HG03378 (cell line): ENCODE results near the gene ACOD1.
"Not testable (repeated sequence)": the region's sequence is repeated elsewhere in the genome, so short reads cannot be mapped to it uniquely, and the experiment has no call there.

Source experiments
- ATAC-seq: cut with Tn5 transposase; IDR thresholded peaks from one replicate; pipeline ENCODE4 v1.9.1; 2021; ENCODE audit warnings: mild to moderate bottlenecking, moderate library complexity; ENCODE audit not compliant: unreplicated experiment

ACOD1 gene

DNA sequence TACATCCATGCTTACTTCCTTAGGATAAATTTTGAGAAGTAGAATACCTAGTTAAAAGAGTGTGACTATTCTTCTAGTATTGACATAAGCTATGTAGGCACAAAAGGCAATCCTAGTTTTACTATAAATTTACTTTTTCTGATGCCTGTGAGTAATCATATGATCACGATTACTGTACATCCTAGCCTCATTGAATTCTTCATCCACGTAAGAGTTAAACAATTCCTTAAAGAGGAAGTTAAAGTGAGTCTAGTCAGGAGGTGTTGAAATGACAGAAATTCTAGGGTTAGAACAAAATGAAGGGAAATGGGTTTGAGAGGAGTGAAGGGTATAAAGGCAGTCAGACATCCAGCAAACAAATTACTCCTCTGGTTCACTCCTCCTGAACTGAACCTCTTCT is at the start of gene ACOD1:
Gene ACOD1, plus strand, starts transcription at position 363 of the 400 bp plus-strand sequence. CDS start 48 bp downstream, outside the sequence.
- ATAC-seq = no peak

DNA sequence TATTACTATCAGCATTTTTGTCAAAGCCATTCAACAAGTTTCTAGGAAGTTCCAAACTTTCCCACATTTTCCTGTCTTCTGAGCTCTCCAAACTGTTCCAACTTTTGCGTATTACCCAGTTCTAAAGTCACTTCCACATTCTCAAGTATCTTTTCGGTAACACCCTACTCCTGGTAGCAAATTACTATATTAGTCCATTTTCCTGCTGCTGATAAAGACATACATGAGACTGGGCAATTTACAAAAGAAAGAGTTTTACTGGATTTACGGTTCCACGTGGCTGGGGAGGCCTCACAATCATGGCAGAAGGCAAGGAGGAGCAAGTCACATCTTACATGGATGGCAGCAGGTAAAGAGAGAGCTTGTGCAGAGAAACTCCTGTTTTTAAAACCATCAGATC is 49.2 kb upstream of the ACOD1 start:
- not testable (repeated sequence) for ATAC-seq

DNA sequence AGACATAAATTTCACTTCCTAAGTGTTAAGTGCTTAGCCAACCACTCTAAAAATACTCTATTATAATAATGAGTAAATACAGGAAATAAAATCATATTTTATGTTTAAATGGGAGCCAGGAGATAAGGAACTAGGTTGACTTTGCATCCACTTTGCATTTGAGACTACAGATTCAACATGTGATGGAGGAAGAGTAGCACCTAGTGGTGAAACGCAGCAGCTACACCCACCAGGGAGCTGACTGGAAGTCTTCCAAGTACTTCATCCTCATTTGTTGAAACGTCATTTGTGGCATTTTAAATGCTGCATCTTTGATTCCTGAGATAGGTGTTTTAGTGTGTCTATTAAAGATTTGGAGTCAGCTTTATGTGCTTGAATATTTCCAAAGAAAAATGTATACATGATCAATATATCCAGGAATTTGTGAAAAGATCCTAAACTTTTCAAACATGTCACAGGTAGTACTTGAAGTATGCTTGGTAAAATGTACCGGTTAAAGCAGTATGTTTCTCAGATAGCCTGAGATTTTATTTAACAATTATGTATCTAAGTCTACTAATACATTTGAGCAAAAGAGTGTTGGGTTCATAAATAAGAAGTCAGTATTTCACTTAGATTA is 44.7 kb upstream of the ACOD1 start:
- ATAC-seq = peak; percentile 97

DNA sequence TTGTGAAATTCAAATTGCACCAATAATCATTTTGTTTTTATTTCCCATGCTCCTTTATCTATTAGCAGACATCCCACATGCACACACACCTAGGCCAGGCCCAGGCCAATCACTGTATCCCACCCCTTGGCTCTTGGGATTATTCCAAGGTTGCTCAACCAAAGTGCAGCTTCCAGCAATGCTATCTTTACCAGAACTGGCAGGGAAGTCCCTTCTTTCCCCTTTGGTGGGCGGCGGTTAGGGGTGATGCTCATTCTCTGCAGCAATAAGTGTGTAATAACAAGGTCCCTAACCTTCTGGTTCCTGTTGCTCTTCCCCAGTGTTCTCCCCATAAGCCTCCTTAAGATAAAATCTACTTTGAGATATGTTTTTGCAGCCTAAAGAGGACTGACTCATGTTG is 43.8 kb upstream of the ACOD1 start:
- ATAC-seq = no peak

DNA sequence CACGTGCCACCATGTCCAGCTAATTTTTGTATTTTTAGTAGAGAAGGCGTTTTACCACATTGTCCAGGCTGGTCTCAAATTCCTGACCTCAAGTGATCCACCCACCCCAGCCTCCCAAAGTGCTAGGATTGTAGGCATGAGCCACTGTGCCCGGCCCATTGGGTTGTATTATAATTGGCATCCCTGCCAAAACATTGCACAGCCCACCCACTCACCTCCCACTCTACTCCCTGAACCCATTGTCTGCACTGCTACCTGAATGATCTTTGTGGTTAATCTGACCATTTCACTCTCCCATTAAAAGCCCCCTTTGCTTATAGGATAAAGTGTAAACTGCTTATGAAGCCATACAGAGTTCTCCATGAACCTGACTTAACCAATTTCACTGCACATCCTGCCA is 35.8 kb upstream of the ACOD1 start:
- no peak for ATAC-seq

DNA sequence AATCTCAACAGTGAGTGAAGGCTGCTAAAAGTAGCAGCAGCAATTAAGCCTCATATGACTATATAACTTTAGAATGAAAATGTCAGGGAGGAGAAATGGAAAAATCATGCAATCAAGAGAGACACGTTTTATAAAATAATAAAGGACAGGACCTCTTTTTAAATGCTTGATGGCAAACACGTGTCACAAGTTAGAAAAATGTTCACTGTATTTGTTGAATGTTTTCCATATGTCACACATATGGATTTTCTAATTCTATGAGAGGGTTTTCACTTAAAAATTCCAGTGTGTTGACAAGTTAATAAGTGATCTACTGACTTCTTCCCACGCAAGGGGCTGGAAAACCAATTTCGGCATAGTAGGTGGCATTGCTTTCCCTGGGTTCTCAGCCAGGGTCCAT is 34.4 kb upstream of the ACOD1 start:
- ATAC-seq = no peak

DNA sequence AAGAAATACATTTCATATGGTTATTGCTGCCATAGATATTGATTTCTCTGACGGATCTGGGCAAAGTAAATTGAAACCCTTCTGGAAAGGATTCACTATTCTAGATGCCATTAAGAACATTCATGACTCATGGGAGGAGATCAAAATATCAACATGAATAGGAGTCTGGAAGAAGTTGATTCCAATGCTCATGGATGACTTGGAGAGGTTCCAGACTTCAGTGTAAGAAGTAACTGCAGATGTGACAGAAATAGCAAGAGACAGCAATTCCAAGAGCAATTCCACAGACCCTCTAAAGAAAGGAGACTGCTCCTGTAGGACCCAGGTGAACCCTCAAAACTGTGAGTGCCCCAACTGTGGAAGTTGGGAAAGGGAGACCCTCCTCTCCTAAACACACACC is 31.2 kb upstream of the ACOD1 start:
- ATAC-seq = no peak

DNA sequence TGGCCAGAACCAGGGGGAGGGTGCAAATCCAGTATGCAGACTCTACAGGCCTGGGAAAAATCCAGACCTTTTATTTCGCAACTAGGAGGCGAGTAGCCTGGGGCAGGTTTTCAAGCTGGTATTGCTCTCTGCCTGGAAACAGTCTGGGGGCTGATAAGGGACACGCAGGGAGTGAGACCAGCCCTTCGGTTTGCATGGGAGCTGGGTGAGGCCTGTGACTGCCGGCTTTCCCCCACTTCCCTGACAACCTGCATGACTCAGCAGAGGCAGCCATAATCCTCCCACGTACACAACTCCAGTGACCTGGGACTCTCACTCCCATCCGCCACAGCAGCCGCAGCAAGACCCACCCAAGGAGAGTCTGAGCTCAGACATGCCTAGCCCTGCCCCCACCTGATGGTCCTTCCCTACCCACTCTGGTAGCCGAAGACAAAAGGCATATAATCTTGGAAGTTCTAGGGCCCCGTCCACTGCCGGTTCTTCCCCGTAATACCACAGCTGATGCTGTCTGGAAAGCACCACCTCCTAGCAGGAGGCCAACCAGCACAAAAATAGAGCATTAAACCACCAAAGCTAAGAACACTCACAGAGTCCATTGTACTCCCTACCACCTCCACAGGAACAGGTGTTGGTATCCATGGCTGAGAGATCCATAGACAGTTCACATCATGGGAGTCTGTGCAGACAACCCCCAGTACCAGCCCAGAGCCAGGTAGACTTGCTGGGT is 30.4 kb upstream of the ACOD1 start:
- not testable (repeated sequence) for ATAC-seq

DNA sequence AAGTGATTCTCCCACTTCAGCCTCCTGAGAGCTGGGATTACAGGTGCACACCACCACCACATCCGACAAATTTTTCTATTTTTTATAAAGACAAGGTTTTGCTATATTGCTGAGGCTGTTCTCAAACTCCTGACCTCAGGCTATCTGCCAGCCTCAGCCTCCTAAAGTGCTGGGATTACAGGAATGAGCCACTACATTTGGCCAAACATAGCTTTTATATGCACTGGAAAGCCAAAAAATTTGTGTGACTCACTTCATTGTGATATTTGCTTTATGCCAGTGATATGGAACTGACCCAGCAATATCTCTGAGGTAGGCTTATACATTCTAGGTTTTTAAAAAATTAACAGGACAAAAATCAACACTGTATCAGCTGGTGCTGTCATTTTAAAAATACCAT is 26.8 kb upstream of the ACOD1 start:
- ATAC-seq = no peak

DNA sequence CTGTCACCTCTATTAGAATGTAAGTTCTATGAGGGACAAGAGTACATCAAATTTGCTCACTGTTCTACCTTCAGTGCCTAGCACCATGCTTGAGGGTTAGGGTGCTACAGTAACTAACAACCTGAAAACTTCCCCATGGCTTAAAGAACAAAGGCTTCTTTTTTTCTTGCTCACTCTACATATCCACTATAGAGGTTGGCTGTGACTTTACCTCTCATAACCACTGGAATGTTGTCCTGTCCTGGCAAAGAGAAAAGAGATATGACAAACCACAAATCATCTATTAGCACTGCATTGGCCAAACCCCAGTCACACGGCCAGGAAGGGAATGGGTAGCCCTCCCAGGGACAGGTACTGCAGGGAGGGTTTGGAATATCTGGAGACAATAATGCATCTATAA is 23.2 kb upstream of the ACOD1 start:
- no peak for ATAC-seq

DNA sequence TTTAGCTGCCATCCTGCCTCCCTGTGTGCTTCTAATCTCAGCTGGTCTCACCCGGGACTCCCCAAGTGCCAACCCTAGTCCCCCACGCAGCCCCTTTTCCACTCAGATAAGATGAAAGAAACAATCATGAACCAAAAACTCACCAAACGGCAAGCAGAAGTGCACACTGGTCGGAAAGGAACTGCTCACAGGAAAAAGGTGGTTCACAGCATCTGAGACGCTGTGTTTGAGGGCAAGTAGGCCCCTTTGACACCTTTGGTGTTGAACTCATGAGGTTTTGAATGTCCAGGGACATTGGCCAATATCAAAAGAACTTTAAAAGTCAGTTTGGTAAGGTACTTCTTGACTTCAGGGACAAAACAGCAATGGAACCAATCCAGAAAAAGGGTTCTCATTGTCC is 20.4 kb upstream of the ACOD1 start:
- ATAC-seq = no peak

DNA sequence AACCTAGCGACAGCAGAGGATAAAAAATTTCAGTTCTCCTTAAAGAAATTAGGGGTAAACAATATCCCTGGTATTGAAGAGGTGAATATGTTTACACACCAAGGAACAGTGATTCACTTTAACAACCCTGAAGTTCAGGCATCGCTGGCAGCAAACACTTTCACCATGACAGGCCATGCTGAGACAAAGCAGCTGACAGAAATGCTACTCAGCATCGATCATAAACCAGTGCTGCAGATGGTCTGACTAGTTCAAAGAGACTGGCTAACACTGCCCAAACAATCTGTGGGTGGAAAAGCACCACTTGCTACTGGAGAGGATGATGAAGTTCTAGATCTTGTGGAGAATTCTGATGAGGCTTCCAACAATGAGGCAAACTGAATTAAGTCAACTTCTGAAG is 19.9 kb upstream of the ACOD1 start:
- ATAC-seq = no peak

DNA sequence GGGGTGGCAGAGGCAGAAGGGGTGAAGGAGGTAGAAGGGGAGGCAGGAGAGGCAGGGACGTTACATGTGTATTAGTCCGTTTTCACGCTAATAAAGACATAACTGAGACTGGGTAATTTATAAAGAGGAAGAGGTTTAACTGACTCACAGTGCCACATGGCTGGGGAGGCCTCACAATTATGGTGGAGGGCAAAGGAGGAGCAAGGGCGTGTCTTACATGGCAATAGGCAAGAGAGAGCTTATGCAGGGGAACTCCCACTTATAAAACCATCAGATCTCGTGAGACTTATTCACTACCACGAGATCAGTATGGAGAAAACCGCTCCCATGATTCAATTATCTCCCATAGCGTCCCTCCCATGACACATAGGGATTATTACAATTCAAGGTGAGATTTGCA is 19.0 kb upstream of the ACOD1 start:
- ATAC-seq = no peak

DNA sequence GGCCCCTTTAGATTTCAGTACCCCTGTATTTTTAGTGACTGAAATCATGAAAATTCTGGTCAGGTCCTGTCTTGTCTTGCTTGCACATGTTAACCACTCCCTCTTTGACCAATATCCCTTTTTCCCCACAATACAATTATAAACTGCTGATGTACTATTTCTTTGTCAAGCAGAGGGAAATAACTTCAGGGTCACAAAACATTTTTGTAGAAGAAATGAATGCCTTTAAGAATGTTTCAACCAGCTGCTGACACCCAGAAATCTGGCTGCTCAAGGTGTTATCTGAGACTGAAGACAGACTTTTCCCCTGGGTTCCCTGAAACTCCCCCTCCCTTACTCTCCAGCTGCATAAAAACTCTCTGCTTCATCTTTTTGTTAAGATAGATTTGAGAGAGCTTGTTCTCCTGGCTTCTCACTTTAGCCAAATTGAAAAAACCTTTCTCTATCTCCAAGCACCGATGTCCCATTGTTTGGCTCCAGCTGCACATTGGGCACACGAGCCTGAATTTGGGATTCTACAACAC is 18.4 kb upstream of the ACOD1 start:
- ATAC-seq = no peak

DNA sequence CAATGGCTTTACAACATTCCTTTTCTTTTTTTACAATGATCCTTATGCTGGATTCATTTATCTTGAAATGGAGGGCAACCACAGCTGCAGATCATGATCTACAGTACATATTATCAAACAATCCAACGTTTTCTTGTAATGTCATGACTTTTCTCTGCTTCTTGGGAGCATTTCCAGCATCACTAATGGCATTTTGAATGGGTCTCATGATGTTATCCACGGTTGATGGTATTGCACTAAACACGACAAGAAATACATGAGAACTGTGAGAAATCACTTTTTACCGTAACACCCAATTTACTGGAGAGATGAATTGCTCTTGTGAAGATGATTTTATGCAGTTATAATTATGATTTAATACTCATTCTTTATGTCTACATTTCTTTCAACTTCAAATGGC is 16.2 kb upstream of the ACOD1 start:
- no peak for ATAC-seq

DNA sequence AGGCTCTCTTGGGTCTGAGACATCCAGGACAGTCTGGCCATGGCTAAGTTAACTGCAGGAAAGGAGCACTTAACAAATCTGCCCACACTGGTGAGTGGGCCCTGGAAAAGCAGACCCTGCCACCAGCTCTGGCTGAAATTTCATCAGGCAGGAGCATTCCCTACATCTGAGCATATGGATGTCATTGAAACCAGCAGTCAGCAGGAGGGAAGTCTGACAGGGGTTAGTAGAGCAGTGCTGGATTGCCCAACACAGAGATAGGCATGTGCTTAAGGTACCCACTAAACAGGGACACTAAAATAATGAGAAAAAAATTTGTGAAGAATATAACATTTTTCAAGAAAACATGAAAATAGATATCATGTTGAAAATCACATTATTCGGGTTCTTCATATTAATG is 13.6 kb upstream of the ACOD1 start:
- no peak for ATAC-seq

DNA sequence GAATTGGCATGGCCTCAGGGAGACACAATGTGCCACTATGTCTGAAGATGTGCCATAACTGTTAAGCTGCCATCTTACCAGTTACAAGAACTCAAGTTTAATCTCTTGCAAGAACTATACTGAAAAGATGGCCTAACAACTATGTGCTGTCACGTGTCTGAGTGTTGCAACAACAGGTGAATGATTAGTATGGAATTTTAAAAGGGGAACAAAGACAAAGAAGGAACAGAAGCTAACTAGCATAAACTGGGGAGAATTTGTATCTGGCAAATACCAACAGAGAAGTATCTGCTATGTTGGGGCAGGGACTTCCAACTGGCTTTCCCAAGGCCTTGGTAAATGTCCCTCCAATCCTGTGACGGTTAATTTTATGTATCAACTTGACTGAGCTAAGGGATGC is 11.5 kb upstream of the ACOD1 start:
- ATAC-seq = no peak

DNA sequence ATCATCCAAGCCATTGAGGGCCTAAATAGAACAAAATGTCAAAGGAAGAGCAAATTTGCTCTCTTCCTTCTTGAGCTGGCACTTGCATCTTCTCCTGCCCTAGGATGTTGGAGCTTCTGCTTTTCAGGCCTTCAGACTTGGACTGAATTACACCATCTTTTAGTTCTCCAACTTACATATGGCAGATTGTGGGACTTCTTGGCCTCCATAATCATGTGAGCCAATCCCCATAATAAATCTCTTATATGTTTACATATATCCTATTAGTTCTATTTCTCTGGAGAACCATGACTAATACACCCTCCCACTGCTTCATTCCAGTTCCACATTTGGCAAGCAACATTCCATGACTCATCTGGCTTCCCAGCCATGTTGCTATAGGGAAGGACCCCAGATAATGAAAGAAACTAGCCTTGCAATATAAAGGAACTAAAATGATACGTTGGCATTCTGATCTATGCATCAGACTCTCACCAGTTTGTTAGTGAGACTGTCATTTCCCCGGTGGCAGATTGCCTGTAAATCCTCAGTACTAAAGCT is 11.0 kb upstream of the ACOD1 start:
- ATAC-seq = no peak

DNA sequence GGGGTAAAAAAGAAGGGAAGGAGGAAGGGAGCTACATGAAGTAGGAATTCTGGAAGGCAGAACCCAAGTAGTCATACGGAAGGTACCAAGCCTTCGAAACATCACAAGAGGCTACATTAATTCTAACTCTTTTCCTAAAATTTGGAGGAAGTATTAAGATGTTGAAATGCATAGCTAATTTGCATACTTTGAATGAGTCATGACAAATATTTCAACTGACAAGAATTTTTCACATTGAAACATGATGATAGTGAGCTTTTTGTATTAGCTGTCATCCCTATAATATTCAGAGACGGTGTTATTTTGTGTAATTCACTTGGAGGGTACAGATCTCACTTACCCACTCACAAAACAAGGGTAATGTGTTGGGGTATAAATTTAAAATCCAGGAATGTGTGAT is 9.1 kb upstream of the ACOD1 start:
- ATAC-seq = no peak

DNA sequence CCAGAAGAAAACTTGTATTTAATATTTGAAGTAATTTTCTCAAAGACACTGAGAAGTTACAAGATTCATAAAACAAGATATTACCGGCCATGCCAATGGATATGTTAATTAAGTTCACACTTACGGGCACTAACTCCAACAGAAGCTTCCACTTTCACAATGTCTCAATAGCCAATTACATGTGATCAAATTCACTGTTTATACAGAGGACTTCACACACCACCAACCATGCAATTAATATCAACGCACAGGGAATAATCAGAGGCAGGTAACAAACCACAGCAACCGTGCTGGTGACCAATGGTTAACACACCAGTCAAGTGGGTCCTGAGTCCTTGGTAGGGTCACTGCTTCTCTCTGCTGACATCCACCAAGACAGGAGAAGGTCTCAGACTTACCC is 5.9 kb upstream of the ACOD1 start:
- peak; percentile 62 for ATAC-seq

DNA sequence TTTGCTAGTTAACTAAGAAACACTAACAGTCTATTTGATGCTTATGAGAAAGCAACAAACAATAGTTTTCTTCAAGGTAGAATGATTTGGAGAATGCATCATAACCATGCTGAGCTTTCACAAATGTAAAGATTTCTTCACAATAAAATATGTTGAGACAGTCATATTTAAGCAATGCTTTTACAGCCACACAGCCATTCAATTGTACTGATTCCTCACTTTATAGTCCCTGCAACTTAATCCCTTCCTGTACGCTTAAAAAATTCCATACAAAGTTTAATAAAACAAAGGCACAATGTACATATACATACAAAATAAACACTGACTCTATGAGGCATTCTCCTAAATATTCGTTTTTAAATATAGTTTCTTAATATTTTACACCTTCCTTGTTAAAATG is 4.7 kb upstream of the ACOD1 start:
- ATAC-seq = no peak

DNA sequence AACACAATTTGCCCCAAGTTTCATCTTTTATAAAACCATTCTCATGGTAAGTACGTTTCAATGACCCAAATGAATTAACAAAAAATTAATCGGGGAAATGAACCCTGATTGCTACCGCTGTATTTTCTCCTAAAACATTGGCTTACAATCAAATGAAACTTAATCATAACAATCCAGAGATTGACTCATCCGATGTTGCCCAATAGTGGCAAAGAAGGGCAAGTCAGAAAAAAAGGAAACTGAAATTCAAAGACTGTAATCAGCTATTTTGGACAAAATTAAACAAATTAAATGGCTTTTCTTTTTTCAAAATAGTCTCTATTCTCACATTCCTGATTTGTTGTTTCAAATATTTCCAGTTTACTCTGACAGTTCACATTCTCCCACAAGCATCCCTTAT is 3.9 kb upstream of the ACOD1 start:
- no peak for ATAC-seq
